Right lobe of liver (tissue), 6 donors: ENCODE results near the gene PTGS1. TPM values are rescaled to one million over a fixed set of nuclear protein-coding genes. Genes with fewer than 3 reads are reported as not detected.

Experiments
- ATAC-seq, 4 donors: fragments of 200-7000 bp; cut with Tn5 transposase; one replicate each; pipeline ENCODE4 v1.9.1; 2020; ENCODE audit warnings: mild to moderate bottlenecking in 4 of 4, moderate library complexity in 4 of 4
- DNase-seq, 3 donors: peaks; one replicate each; pipeline ENCODE4 v3.0.0-alpha.2; 2020
- H3K27ac ChIP-seq, 3 donors: fragments of 200-600 bp; one replicate each; pipeline ENCODE4 v1.8.0; 2022
- H3K27me3 ChIP-seq, 2 donors: fragments of 200-600 bp; one replicate each; pipeline ENCODE4 v1.8.0; 2022
- H3K36me3 ChIP-seq, 4 donors: fragments of 200-600 bp; sonication (generic) in 1 of 4; one replicate each; pipeline versions ENCODE4 v1.5.1 to v1.8.0; 2017 to 2022; ENCODE audit warnings: control low read depth in 1 of 4
- H3K4me1 ChIP-seq, 4 donors: fragments of 200-600 bp; sonication (generic) in 1 of 4; one replicate each; pipeline versions ENCODE4 v1.5.1 to v1.8.0; 2017 to 2022; ENCODE audit warnings: control low read depth in 1 of 4
- H3K4me3 ChIP-seq, 3 donors: fragments of 200-600 bp; one replicate each; pipeline ENCODE4 v1.8.0; 2022
- H3K9me3 ChIP-seq, 4 donors: fragments of 200-600 bp; sonication (generic) in 1 of 4; one replicate each; pipeline versions ENCODE4 v1.5.1 to v1.8.0; 2017 to 2022; ENCODE audit warnings: control low read depth in 1 of 4
- POLR2A ChIP-seq: fragments of 450-650 bp; IDR thresholded peaks from one replicate; pipeline ENCODE4 v1.6.1; 2017; ENCODE audit warnings: antibody characterized with exemption, mild to moderate bottlenecking
- WGBS: methylation state at CpG from one replicate; pipeline ENCODE4 v1.1.6; 2018; ENCODE audit warnings: low coverage, low lambda C conversion rate; ENCODE audit not compliant: insufficient coverage; ENCODE audit errors: missing lambda C conversion rate; 5-methylcytosine and 5-hydroxymethylcytosine counted together
- intact Hi-C, 2 donors: fragments of 100-400 bp; cut with DNase I; formaldehyde crosslinking; loops; one replicate each; pipeline versions ENCODE4 v1.11.2 to v1.14.1; 2022
- total RNA-seq, 6 experiments: library from RNA; depleted of rRNA in 2 of 6; stranded (reverse); fragments of >200 nt in 2 of 6; fragmentation: NEBNext Ultra II Directional in 3 of 6; extraction: Animal tissue kit (Norgen Biotek cat#: 25700) in 3 of 6; gene quantifications; one replicate each; pipeline versions ENCODE4 v1.1.0 to v1.2.4, GENCODE V29; 2016 to 2023
- TF ChIP-seq, protein P1 (sequence below), 4 donors: fragments of 200-600 bp in 3 of 4; fragments of 450-650 bp in 1 of 4; IDR thresholded peaks; one replicate each; pipeline versions ENCODE4 v1.5.1 to v1.8.0; 2016 to 2022; ENCODE audit warnings: antibody characterized with exemption in 4 of 4, mild to moderate bottlenecking in 2 of 4
- donor health status: DM: no; HTN: yes; CAD: no.
- donor health status: DM: no; HTN: no; CAD: no.
- donor health status: DM: no; HTN: no; CAD: no.
- donor health status: DM: no; HTN: yes; CAD: no.
- donor health status: DM: no; HTN: yes; CAD: no.

Gene PTGS1
- total RNA-seq, 6 experiments from 2014 or later, result 1.7 to 3.6 (median 2.4) TPM

DNA sequence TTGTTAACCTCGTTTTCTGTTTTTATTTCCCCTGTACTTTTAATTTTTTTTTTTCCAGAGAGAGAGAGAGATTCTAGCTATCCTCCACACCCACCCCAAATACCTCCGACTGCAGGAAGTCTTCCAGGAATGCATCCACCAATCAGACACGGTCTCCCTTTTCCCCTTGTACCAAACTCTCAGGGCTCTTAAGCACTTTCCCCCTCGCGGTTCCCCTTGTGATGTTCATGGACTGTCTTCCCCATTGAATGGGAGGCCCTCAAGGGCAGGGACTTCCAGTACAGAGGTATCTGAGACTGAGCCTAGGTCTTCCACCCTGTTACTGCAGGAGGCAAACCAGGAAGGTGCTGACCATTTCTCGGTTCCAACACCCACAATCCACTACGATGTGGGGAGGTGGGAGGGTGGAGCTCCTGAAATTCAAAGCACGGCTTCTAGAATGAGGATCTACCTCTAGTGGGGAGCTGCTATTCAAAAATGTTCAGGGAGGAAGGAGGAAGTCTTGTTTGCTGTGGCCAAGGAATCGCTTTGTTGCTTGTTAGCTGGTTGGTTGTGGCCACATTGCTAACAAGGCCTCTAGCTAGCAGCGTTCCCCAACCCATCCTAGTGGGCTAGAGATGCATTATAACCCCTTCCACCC is 37.5 kb upstream of the PTGS1 start:
- 70% methylated on average over 5 of the region's 10 CpGs for WGBS

DNA sequence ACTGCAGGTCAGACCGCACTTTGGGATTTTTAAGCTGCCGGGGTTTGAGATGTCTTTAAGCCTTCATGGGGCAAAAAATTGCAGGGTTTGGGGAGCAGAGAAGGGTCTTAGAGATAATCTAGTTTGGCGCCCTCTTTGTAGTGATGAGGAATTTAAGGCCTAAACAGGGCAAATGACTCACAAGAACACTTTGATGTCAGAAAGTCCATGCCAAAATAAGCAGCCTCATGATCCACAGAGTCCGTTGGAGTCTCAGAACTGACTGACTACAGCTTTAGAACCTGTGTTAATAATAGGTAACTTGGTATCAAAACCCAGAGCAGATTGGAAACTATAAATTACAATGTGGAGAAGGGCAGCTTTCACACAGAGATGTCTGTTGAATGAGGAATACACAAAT is 35.9 kb upstream of the PTGS1 start:
- Histone ChIP-seq H3K27me3 (no peaks in the 10 kb centered on the region), H3K36me3 (no peaks in the 10 kb centered on the region), H3K27ac (no peak overlapping the region), H3K4me3 (no peak overlapping the region), H3K9me3 (no peaks in the 10 kb centered on the region), H3K4me1 (no peaks in the 10 kb centered on the region)
- DNase-seq (no peak), ATAC-seq (no peak)
- no peak for TF ChIP-seq POLR2A
- TF ChIP-seq, protein P1, sequence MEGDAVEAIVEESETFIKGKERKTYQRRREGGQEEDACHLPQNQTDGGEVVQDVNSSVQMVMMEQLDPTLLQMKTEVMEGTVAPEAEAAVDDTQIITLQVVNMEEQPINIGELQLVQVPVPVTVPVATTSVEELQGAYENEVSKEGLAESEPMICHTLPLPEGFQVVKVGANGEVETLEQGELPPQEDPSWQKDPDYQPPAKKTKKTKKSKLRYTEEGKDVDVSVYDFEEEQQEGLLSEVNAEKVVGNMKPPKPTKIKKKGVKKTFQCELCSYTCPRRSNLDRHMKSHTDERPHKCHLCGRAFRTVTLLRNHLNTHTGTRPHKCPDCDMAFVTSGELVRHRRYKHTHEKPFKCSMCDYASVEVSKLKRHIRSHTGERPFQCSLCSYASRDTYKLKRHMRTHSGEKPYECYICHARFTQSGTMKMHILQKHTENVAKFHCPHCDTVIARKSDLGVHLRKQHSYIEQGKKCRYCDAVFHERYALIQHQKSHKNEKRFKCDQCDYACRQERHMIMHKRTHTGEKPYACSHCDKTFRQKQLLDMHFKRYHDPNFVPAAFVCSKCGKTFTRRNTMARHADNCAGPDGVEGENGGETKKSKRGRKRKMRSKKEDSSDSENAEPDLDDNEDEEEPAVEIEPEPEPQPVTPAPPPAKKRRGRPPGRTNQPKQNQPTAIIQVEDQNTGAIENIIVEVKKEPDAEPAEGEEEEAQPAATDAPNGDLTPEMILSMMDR (IDR thresholded peaks at IDR 0.05), result no peak
- WGBS, result 76% methylated on average over 4 of the region's 4 CpGs
- intact Hi-C loops, result no loop called here

More for the DNA sequence above, 37.5 kb upstream of the PTGS1 start:
- H3K27me3 ChIP-seq, result no peaks in the 10 kb centered on the region
- H3K27ac ChIP-seq, result no peak overlapping the region
- ATAC-seq, result no peak
- H3K4me1 ChIP-seq, result no peaks in the 10 kb centered on the region
- no peak for DNase-seq
- intact Hi-C loops, result no loop called here
- no peak for TF ChIP-seq POLR2A
- TF ChIP-seq, protein P1 (IDR thresholded peaks at IDR 0.05), result no peak
- no peak overlapping the region for H3K4me3 ChIP-seq
- no peaks in the 10 kb centered on the region for H3K9me3 ChIP-seq
- H3K36me3 ChIP-seq, result peaks cover 0 to 8% (median 0%) of the 10 kb centered on the region in 4 donors

DNA sequence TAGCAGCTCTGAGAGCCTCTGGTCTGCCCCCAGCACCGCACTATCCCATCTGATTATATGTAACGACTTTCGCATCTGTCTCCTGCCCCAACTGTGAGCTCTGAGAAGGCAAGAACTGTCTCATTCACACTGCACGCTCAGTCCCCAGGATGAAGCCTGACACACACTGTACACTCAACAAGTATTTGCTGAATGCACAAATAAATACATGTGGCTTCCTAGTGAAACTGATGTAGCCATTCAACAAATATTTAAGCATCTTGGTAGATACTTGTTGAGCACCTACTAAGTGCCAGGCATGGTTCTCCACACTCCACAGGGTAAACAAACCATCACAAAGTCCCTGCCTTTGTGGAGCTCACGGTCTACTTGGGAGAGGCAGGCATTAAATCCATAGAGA is 34.6 kb upstream of the PTGS1 start:
- intact Hi-C loops, result no loop called here
- TF ChIP-seq, protein P1 (IDR thresholded peaks at IDR 0.05), result no peak
- Histone ChIP-seq H3K27me3 (no peaks in the 10 kb centered on the region), H3K36me3 (no peaks in the 10 kb centered on the region), H3K4me1 (no peaks in the 10 kb centered on the region), H3K4me3 (no peak overlapping the region), H3K27ac (no peak overlapping the region), H3K9me3 (no peaks in the 10 kb centered on the region)
- WGBS, result 72% methylated on average over 3 of the region's 5 CpGs
- DNase-seq (no peak), ATAC-seq (no peak)

DNA sequence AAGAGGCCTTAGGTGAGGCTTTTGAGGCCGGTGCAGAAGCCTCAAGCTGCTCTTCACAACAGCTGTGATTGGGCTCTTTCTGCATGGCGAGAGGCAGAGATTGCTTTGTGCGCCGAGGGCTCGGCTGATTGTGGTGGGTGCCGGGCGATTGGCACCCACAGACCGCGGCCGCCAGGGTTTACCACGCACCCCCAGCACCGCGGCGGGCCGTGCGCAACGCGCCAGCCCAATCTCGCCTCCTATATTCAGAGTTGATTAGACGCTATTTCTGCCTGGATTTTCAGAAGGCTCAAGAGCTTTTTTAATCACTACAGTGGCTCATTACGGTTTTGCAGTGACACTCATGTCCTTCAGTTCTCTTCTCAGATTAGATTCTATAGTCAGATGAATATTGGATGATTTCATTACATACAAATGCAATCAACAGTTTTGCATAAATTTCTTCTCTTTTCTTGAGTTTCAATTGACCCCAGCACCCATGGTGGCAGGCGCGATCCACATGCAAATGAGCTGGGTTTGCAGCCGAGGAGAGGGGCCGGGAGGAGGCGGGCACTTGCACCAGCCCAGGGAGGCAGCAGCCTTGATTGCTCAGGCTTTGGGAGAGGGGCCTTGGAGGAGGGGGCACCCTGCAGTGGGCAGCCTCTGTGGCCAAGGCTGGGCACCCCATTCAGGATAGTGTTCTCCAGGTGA is 33.8 kb upstream of the PTGS1 start:
- H3K36me3 ChIP-seq, result no peaks in the 10 kb centered on the region
- TF ChIP-seq, protein P1 (IDR thresholded peaks at IDR 0.05), result no peak
- no peak for TF ChIP-seq POLR2A
- H3K4me1 ChIP-seq, result no peaks in the 10 kb centered on the region
- intact Hi-C loops, result no loop called here
- no peaks in the 10 kb centered on the region for H3K27me3 ChIP-seq
- H3K9me3 ChIP-seq, result no peaks in the 10 kb centered on the region
- no peak for DNase-seq
- 13% methylated on average over 4 of the region's 26 CpGs for WGBS
- no peak for ATAC-seq
- no peak overlapping the region for H3K4me3 ChIP-seq
- H3K27ac ChIP-seq, result no peak overlapping the region
